Bronchial epithelial cell (primary cell): ENCODE measurements around the gene EGF. TPM values are rescaled to one million over a fixed set of nuclear protein-coding genes. Genes with fewer than 3 reads are reported as not detected.

Experiments used
- DNase-seq: peaks from one replicate; pipeline ENCODE4 v3.0.0-alpha.2; 2010; ENCODE audit warnings: low read depth
- FAIRE-seq: peaks from 2 replicates; lab custom pipeline; 2011; peaks lifted over from hg19 to GRCh38; lab: Jason Lieb, UNC
- H3K27me3 ChIP-seq: 2 replicates; pipeline ENCODE4 v1.5.1; 2011; ENCODE audit warnings: low read length; ENCODE audit not compliant: control insufficient read depth, insufficient read depth
- H3K36me3 ChIP-seq: 2 replicates; pipeline ENCODE4 v1.5.1; 2011; ENCODE audit warnings: low read length; ENCODE audit not compliant: control insufficient read depth, insufficient read depth
- H3K4me3 ChIP-seq: 2 replicates; pipeline ENCODE4 v1.5.1; 2011; ENCODE audit warnings: mild to moderate bottlenecking, low read depth, low read length, control low read depth
- CTCF ChIP-seq: IDR thresholded peaks from 2 replicates; pipeline ENCODE4 v1.5.1; 2011; ENCODE audit warnings: mild to moderate bottlenecking, moderate library complexity, low read length, control low read depth, inconsistent platforms; ENCODE audit not compliant: insufficient read depth, severe bottlenecking
- total RNA-seq: library from RNA; depleted of rRNA; stranded (reverse); fragments of >200 nt; gene quantifications from 2 replicates; pipeline ENCODE4 v1.2.1, GENCODE V29; 2014

Gene EGF
- total RNA-seq, 1 donor from 2014 or later: 1.1 TPM

- FAIRE-seq: no peak
- no peak for DNase-seq
- Histone ChIP-seq H3K4me3 (no peak overlapping the region), H3K36me3 (no peaks in the 10 kb centered on the region), H3K27me3 (no peaks in the 10 kb centered on the region)
- no peak for TF ChIP-seq CTCF
Observed at GRCh38 chr4:109990261-109991257, 77.9 kb downstream of the EGF start.

GRCh38 chr4:109993116-109993515, 80.4 kb downstream of the EGF start:
- H3K36me3 ChIP-seq: no peaks in the 10 kb centered on the region
- no peaks in the 10 kb centered on the region for H3K27me3 ChIP-seq
- FAIRE-seq: no peak
- no peak overlapping the region for H3K4me3 ChIP-seq
- TF ChIP-seq CTCF: no peak
- no peak for DNase-seq

- Histone ChIP-seq H3K27me3 (no peaks in the 10 kb centered on the region), H3K4me3 (no peak overlapping the region), H3K36me3 (no peaks in the 10 kb centered on the region)
- TF ChIP-seq CTCF: no peak
- FAIRE-seq (no peak), DNase-seq (no peak)
Observed at GRCh38 chr4:109994415-109994827, 81.7 kb downstream of the EGF start.

- TF ChIP-seq CTCF: no peak
- H3K4me3 ChIP-seq: no peak overlapping the region
- FAIRE-seq (no peak), DNase-seq (no peak)
- H3K27me3 ChIP-seq: no peaks in the 10 kb centered on the region
- no peaks in the 10 kb centered on the region for H3K36me3 ChIP-seq
Observed at GRCh38 chr4:109996526-109996925, 83.8 kb downstream of the EGF start.

GRCh38 chr4:109998867-109999584, 86.3 kb downstream of the EGF start:
- no peak for FAIRE-seq

More at GRCh38 chr4:109998867-109999584, 86.3 kb downstream of the EGF start:
- peak; percentile 65 for DNase-seq
- no peaks in the 10 kb centered on the region for H3K36me3 ChIP-seq
- H3K27me3 ChIP-seq: no peaks in the 10 kb centered on the region
- no peak overlapping the region for H3K4me3 ChIP-seq
- peak; percentile 61 for TF ChIP-seq CTCF
